HG02678 (cell line): ENCODE measurements around the gene IRAK2.
A peak's percentile ranks its signal among the peaks of the same experiment; 100 is the strongest.

Experiments used
- ATAC-seq: cut with Tn5 transposase; IDR thresholded peaks from one replicate; pipeline ENCODE4 v1.9.1; 2021; ENCODE audit warnings: mild to moderate bottlenecking, moderate library complexity; ENCODE audit not compliant: unreplicated experiment

IRAK2 gene

DNA sequence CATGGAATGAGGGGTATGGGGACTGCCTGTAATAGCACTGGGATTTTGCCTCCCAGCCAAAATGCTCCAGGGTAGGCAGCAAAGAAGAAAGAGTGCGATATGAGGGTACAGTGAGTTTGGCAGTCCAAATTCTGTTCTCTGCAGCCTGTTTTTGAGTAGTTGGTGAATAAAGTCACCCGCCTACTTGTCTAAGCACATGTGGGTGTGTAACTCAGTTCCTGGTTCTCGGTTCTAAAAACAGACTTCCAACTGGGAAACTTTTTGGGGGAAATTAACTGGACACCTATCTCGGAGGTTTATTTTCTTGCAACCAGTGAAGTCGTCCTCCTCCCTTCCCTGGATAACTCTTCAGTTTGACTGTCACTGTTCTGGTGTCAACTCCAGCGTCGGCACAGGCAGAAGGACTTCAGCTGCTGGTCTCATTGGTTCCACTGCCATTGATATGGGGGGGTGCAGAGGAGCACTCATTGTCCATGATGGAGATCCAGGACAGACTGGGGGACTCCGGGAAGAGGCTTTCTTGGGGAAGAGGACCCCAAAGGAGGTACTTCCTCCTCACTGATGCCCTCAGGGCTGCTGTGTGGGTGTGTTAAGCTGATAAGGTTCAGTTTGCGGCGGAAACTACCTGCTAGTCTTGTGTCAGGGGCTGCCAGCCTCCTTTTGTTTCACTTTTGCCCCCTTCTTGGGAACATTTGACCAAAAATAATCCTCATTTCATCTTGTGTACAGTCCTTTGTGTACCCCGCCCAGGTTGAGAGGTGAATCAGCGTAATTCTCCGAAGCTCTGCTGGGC is 114.9 kb downstream of the IRAK2 start:
- no peak for ATAC-seq

DNA sequence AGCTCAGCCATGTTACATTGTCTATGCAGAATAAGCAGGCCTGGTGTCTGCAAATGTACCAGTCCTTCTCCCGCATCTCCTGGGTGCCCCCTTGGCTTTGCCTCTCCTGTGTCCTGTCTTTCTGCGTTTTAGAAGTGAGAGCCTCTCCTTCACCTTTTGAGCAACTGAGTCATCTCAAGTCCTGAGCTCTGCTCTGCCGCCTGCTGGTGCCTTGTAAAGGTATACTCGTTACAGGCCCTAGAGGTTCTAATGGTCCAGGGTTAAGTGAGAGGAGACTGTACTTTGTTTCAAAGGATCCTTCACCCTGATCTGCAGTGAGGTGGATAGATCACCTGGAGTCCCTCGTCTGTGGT is 115.4 kb downstream of the IRAK2 start:
- no peak for ATAC-seq

DNA sequence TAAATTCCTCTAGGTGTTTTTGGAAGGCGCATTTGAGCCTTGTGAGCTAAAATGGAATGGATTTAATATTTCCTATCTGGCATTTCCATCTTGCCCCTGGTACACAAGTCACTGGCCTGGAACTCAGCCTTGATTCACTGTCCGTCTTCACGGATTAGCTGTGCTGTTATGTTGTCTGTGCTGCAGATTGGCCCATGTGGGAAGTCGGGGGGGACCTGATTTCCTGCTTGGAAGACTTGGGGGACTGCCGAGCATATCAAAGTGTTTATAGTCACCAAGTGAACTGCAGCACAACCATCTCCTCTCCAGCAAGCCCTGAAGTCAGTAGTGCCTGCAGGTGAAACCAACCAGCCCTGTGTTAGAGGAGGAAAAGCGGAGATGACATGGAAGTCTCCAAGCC is 115.9 kb downstream of the IRAK2 start:
- no peak for ATAC-seq

- no peak for ATAC-seq
Observed at GRCh38 chr3:10281951-10282350, 117.2 kb downstream of the IRAK2 start.

DNA sequence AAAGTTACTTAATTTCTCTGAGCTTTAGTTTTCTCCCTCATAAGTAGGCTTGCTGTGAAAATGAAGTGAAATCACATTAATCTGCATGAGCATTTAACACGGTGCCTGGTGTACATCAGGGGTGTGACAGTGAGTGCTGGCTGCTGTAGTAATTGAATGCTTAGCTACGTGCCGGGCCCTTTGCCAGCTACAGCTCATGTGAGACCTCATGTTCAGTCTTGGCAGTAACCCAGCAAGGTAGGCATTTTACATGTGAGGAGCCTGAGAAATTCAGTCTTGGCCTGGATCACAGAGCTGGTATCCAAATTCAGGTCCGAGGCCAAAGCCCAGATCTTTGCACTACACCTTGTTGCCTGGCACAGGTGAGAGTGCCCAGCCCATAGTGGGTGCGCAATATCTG is 118.9 kb downstream of the IRAK2 start:
- ATAC-seq = no peak

GRCh38 chr3:10284496-10284895 is 119.8 kb downstream of the IRAK2 start:
- ATAC-seq = no peak

DNA sequence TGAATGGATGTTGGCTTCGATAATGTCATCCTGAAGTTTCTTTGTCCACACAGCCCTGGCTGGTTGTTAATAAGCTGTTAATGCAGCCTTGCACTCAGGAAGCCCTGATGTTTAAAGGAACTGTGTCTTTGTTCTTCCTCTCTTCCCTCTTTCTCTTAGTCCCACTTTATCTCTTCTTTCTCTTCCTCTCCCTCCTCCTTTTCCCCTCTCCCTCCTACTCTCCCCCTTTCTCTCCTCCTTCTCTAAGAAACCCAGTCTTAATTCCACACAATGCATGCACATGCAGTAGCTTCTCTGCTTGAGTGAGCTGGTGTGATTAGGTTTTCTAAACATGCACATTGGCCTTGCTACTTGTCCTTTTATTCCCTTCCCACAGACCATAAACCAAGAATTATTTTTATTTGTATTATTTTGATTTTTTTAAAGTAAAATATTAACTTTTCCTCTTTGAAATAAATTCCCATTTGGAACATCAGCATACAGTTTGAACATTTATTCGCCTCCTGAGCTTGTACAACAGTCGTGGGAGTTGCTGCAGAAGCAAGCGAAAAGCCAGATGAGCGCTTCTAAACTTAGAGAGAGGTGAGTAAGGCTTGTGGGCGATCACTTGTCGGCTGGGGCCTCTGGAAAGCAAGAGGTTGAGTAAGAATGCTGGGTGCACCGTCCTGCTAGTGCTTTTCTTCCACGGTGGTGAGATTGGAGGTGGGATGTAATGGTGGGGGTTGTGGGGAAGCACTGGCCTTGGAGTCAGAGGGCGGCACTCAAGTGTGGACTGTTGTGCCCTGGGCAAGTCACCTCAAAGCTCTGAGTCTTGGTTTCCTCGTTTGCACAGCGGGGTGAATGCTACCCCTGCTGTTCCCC is 120.8 kb downstream of the IRAK2 start:
- no peak for ATAC-seq

DNA sequence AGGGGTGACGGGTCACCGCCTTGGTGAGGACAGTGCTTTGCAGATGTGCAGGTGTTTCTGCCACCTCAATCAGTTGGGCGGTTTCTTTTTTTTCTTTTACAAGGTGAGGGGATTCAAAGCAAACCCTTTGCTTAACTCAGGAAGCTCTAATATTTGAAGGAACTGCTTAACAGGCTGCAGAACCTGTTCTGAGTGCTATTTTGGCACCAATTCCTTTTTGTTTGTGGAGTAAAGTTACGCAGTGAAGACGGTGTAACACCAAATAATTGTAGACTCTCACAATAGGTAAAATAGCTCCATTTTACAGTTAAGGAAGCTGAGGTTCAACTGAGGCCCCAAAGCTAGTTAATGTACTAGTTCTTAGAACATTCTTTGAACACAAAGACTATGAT is 121.4 kb downstream of the IRAK2 start:
- ATAC-seq = no peak

- no peak for ATAC-seq
Observed at GRCh38 chr3:10286596-10287295, 122.0 kb downstream of the IRAK2 start.

DNA sequence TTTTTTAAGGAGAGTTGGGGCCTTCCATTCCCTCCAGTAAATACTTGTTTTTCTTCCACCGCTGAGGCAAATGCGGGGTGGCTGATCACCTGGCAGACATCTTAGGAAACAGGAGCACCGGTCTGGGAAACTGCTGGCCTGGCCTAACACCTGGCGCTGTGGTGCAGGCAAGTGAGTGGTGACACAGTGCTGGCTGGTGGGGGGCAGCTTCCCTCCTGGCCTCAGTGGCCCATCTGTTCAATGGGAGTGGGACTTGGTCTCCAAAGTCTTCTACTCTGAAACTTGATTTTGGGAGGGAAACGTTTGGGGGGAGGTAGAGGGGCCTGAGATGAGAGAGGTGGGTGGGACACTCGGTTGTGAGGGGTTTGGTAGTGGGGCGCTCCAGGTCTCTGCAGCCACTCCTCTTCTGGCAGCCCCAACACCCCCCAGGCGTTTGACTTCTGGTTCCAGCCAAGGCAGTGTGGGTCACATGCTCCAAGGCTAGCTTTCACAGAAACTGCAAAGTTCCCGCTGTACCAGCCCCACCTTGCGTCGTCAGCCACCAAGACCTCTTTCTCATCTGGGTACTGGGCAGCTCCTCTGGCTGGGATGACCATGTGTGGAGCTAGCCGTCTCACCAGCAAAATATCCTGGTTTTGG is 123.3 kb downstream of the IRAK2 start:
- ATAC-seq = no peak

- no peak for ATAC-seq
Observed at GRCh38 chr3:10288575-10288960, 123.8 kb downstream of the IRAK2 start.

DNA sequence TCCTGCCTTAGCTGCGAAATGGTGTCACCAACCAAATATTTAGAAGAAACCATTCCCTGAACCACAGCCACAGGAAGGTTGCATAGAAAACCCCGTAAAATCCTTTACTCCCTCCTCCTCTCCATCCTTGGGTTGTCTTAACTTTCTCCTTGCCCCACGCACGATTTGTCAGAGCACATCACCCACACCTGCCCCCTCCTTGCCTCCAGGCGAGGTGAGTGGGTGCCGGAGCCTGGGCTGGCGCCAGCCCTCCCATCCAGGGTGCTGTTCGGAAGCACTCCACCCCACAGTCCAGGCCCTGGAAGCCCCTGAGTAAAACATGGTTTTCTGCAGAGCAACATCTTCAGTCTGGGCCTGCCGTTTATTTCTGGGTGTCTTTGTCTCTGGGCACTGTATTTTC is 124.4 kb downstream of the IRAK2 start:
- no peak for ATAC-seq

GRCh38 chr3:10289787-10290355 is 125.2 kb downstream of the IRAK2 start:
- no peak for ATAC-seq

DNA sequence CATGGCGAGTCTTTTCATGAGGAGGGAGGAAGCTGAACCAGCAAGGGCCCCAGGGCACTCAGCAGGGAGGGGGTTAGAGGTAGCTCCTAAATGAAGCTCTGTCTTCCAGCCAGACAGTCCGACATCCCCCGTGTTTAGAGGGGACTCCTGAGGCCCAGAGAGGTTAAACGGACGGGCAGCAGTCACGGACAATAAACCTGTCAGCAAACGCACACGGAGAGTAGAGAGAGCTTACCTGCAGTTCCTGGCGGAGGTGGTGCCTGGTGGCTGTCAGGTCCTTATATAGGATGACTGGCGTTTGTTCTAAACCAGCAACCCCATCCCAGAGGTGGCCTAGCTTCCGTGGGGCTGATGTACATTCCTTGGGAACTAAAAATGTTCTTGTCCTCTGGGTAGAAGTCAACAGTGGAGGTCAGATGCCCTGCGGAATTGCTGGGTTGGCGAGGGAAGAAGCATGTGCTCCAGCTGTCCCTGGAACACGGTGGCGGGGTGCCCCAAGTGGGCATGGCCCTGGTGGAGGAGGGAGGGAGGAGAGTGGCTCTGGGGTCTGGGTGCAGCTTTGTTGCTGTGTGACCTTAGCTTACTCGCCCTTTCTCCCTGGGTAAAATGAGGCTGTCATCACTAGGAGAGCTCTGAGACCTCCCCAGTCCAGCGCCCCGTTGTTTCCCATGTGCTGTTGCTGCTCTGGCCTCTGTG is 125.9 kb downstream of the IRAK2 start:
- ATAC-seq = no peak

- ATAC-seq = no peak
Observed at GRCh38 chr3:10291641-10292040, 126.9 kb downstream of the IRAK2 start.

- peak; percentile 77 for ATAC-seq
Observed at GRCh38 chr3:10292505-10293419, 128.0 kb downstream of the IRAK2 start, which contains the start of gene GHRL. Gene GHRL, minus strand, starts transcription at chr3:10292947. Its CDS starts 2,767 bp downstream, at chr3:10290180.
